HG03108 (cell line): Measurements from ENCODE around the gene VWA5B2.

Experiments
- ATAC-seq: cut with Tn5 transposase; IDR thresholded peaks from one replicate; pipeline ENCODE4 v1.9.1; 2021; ENCODE audit warnings: moderate library complexity; ENCODE audit not compliant: unreplicated experiment

VWA5B2 gene

DNA sequence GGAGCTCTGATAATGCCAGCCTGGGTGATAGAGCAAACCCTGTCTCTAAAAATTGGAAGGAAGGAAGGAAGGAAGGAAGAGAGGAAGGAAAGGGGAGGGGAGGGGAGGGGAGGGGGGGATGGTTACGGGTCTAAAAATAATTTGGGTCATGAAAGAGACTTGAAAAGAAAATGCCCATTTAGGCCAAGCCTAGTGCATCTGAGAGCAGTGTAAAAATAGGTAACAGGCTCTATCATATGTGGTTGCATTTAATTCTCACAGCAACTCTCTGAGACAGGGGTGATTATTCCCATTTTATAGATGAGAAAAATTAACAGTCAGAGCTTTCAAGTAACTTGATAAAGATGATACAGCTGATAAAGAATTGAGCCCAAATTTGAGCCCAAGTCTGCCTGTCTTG is 42.9 kb downstream of the VWA5B2 start:
- no peak for ATAC-seq

DNA sequence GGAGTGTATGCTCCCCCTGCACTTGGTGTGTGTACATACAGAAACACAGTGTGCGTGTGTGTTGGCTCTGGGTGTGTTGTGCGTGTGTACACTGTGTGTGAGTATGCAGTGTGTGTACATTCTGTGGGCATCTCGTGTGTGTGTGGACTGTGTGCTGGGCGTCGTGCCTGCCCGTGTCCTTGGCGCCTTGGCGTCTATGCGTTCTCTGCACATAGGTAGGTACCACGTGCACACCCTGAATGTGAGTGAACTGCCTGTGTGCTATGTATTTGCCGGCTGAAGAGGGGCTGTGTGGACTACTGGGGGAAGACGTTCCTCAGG is 46.0 kb downstream of the VWA5B2 start:
- no peak for ATAC-seq

DNA sequence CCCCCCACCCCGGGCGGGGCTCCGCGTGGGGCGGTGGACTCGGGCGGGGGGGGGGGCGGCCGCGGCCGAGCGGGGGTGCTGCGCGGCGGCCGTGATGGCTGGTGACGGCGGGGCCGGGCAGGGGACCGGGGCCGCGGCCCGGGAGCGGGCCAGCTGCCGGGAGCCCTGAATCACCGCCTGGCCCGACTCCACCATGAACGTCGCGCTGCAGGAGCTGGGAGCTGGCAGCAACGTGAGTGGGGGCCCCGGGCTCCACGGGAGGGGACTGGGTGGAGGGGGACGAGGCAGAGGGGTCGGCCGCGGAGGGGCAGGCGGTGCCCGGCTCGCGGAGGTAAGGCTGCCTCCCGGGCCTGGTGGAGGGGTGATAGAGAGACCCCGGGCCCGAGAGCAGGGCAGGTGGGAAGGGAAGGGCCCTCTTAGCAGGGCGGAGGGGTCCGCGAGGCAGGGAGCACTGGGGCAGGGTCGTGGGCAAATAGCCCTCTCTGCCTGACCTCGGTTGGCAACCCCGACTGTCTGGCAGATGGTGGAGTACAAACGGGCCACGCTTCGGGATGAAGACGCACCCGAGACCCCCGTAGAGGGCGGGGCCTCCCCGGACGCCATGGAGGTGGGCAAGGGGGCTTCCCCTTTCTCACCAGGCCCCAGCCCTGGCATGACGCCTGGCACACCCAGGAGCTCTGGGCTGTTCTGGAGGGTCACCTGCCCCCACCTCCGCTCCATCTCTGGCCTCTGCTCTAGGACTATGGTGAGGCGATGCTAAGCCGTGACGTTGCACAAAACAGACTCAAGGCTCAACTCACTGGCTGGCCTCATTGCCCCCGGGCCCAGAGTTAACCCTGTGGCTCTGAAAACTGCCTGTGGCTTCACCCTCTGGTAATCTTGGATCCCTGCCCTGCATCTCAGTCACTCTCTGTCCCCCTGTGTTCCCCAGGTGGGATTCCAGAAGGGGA is 46.9 kb downstream of the VWA5B2 start, which contains the start of gene ECE2:
Gene ECE2, plus strand, starts transcription at position 62 of the 950 bp plus-strand sequence. Its CDS starts 132 bp downstream, at position 194.
- ATAC-seq = no peak

DNA sequence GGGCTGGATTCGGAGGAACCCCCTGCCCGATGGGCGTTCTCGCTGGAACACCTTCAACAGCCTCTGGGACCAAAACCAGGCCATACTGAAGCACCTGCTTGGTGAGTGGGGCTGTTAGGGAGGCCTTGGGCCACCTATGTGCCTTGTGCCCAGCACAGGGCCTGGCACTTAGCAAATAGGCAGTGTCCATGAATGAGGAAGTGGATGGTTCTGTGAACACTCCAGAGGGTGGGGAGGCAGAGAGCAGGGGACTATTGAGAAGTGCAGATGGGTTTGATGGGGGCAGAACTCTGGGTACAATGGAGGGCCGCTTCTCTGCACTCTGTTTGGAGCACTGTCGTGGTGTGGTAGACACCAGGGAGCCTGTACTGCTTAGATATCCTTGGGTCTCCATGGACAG is 48.0 kb downstream of the VWA5B2 start:
- ATAC-seq = no peak

DNA sequence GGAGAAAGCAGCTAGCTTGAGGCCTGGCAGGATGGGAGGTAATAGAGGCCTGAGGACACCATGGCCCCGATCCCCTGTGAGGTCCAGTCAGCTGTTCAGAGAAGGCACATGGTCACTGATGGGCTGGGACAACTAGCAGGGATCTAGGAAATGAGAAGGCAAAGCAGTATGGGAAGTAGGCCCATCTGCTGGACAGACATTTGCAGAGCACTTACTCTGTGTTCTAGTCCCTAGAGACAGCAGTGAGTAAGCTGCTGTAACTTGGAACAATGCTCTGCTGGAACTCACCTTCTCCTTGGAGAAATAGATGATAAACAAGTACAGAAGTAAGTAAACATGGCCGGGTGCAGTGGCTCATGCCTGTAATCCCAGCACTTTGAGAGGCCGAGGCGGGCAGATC is 53.6 kb downstream of the VWA5B2 start:
- no peak for ATAC-seq

DNA sequence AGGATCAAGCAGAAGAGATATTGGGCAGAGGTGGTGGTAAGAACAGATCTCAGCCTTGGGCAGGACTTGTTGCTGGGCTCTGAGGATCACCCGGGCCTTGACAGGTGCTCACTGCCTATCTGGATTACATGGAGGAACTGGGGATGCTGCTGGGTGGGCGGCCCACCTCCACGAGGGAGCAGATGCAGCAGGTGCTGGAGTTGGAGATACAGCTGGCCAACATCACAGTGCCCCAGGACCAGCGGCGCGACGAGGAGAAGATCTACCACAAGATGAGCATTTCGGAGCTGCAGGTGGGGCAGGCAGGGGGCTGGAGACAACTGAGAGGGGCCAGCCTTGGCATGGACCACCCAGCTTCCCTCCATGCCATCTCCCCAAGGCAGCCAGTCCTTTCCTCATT is 54.3 kb downstream of the VWA5B2 start:
- ATAC-seq = no peak

DNA sequence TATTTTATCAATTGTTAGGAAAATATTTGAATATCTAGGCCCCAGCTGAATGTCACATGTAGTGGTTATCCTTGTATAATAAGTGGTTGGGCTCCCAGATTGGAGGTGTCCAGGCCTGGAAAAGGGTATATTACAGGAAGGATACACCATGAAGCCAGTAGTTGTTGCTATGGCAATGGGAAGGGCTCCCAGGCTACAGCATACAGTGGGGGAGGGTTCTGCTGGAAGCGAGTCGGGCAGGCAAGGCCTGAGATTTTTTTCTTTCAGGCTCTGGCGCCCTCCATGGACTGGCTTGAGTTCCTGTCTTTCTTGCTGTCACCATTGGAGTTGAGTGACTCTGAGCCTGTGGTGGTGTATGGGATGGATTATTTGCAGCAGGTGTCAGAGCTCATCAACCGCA is 55.3 kb downstream of the VWA5B2 start:
- no peak for ATAC-seq

DNA sequence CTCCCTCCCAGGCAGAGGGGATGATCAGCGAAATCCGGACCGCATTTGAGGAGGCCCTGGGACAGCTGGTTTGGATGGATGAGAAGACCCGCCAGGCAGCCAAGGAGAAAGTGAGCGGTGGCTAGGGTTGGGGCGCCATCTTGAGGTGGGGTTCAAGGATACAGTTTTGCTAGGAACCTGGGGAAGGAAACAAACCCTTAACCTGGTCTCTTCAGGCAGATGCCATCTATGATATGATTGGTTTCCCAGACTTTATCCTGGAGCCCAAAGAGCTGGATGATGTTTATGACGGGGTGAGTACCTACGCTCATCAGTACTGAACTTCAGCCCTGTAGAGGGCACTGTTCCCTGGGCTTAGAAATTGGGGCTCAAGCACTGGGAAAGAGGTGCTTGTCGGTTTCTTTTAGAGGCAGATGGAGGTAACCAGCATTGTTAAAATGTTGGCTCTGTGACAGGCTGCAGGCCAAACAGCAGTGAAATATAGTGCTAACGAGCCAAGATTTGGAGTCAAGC is 60.1 kb downstream of the VWA5B2 start:
- no peak for ATAC-seq

DNA sequence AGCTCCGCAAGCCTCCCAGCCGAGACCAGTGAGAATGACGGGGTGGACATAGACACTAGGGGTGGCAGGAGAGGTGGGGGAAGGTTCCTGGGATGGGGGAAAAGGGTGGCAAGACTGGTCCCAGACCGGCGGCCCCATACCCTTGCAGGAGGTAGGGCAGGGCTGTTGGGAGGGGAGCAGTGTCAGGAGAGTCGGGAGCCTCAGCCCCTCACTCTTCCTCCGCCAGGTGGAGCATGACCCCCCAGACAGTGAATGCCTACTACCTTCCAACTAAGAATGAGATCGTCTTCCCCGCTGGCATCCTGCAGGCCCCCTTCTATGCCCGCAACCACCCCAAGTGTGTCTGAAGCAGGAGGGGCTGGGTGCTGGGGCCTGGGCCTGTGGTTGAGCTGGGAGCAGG is 60.9 kb downstream of the VWA5B2 start:
- ATAC-seq = no peak

DNA sequence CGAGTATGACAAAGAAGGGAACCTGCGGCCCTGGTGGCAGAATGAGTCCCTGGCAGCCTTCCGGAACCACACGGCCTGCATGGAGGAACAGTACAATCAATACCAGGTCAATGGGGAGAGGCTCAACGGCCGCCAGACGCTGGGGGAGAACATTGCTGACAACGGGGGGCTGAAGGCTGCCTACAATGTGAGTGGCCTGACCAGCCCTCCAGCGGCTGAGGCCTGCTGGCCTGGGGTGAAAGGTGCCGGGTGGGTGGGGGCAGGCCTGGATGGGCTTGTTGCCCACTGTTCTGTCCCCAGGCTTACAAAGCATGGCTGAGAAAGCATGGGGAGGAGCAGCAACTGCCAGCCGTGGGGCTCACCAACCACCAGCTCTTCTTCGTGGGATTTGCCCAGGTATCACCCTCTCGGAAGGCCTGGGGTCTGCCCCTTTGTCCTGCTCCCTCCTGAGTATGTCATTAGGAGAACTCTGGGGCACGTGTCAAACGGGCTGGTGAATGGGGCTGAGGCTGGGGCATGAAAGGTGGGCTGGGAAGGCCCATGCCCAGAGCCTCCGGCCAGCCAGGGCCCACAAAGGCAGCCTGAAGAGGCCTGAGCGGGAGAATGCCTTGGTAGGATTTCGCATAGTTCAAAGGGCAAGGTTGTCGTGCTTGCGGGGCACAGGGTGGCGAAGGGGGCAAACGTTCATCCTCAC is 61.8 kb downstream of the VWA5B2 start:
- no peak for ATAC-seq
